H1 (cell line): Measurements from ENCODE around the gene TIGD1. TPM values are rescaled to one million over a fixed set of nuclear protein-coding genes. Genes with fewer than 3 reads are reported as not detected.

Experiments used
- CTCF ChIA-PET: fragments of 300-600 bp; sonication (Branson Sonifier 250); formaldehyde crosslinking; loops from one replicate; lab custom pipeline; 2021; ENCODE audit not compliant: partially characterized antibody; lab: Charles Lee
- POLR2A ChIA-PET: fragments of 300-600 bp; sonication (Branson Sonifier 250); formaldehyde crosslinking; loops from one replicate; lab custom pipeline; 2021; ENCODE audit warnings: inconsistent platforms; ENCODE audit not compliant: partially characterized antibody; lab: Charles Lee
- DNase-seq, 2 experiments: peaks; one replicate each; pipeline versions ENCODE4 v3.0.0 to v3.0.0-alpha.2; 2010 to 2022; ENCODE audit warnings: low spot score in 2 of 2, low read depth in 1 of 2, mixed read lengths in 1 of 2
- FAIRE-seq: peaks from 2 replicates; lab custom pipeline; 2011; peaks lifted over from hg19 to GRCh38; lab: Jason Lieb, UNC
- H2AFZ ChIP-seq: 2 replicates; pipeline ENCODE4 v1.8.1; 2012; ENCODE audit warnings: low read length, inconsistent platforms
- H2AK5ac ChIP-seq: 2 replicates; pipeline ENCODE4 v1.6.1; 2013; ENCODE audit warnings: low read depth, low read length
- H2BK120ac ChIP-seq: replicated peaks from 2 replicates; pipeline ENCODE3; 2013; ENCODE audit warnings: low read depth, low read length, inconsistent platforms
- H2BK12ac ChIP-seq: 2 replicates; pipeline ENCODE4 v1.6.1; 2013; ENCODE audit warnings: low read depth, low read length
- H2BK15ac ChIP-seq: 2 replicates; pipeline ENCODE4 v1.6.1; 2013; ENCODE audit warnings: low read length
- H2BK20ac ChIP-seq: 2 replicates; pipeline ENCODE4 v1.6.1; 2013; ENCODE audit warnings: low read length
- H2BK5ac ChIP-seq: 2 replicates; pipeline ENCODE4 v1.6.1; 2013; ENCODE audit warnings: low read depth, low read length
- H3K14ac ChIP-seq: 2 replicates; pipeline ENCODE4 v1.6.1; 2013; ENCODE audit warnings: inconsistent platforms; ENCODE audit not compliant: insufficient read length
- H3K18ac ChIP-seq: 2 replicates; pipeline ENCODE4 v1.6.1; 2013; ENCODE audit warnings: low read length; ENCODE audit errors: extremely low read depth
- H3K23ac ChIP-seq: 2 replicates; pipeline ENCODE4 v1.6.1; 2013; ENCODE audit warnings: inconsistent platforms; ENCODE audit not compliant: insufficient read length
- H3K23me2 ChIP-seq: 2 replicates; pipeline ENCODE4 v1.6.1; 2013; ENCODE audit warnings: low read depth, low read length
- H3K27ac ChIP-seq: 2 replicates; pipeline ENCODE4 v1.6.1; 2011; ENCODE audit warnings: low read depth, low read length, inconsistent platforms
- H3K27me3 ChIP-seq, 4 experiments: replicated peaks in 1 of 4; 1 replicate in 1 of 4; 2 replicates in 3 of 4; pipeline versions ENCODE4 v1.6.1 to v1.8.1; 2011 to 2013; ENCODE audit warnings: low read length in 3 of 4, mild to moderate bottlenecking in 3 of 4, inconsistent platforms in 2 of 4, mixed read lengths in 2 of 4, moderate library complexity in 1 of 4; ENCODE audit not compliant: control insufficient read depth in 3 of 4, insufficient read depth in 3 of 4; ENCODE audit errors: extremely low read depth in 1 of 4
- H3K36me3 ChIP-seq, 4 experiments: 2 replicates each; pipeline versions ENCODE4 v1.6.1 to v1.8.1; 2011 to 2013; ENCODE audit warnings: mild to moderate bottlenecking in 4 of 4, low read length in 3 of 4, moderate library complexity in 2 of 4, control low read depth in 1 of 4, inconsistent platforms in 1 of 4; ENCODE audit not compliant: insufficient read depth in 4 of 4, control insufficient read depth in 2 of 4
- H3K4ac ChIP-seq: replicated peaks from 2 replicates; pipeline ENCODE3; 2013; ENCODE audit warnings: low read length, low read depth, mixed read lengths, inconsistent platforms; ENCODE audit not compliant: insufficient read length
- H3K4me1 ChIP-seq, 4 experiments: replicated peaks in 1 of 4; 1 replicate in 1 of 4; 2 replicates in 3 of 4; pipeline versions ENCODE4 v1.6.1 to v1.8.1; 2011 to 2013; ENCODE audit warnings: low read length in 3 of 4, inconsistent platforms in 2 of 4, mixed read lengths in 1 of 4; ENCODE audit not compliant: insufficient read depth in 4 of 4, control insufficient read depth in 3 of 4
- H3K4me2 ChIP-seq, 2 experiments: 2 replicates each; pipeline versions ENCODE4 v1.6.1 to v1.8.1; 2011 to 2013; ENCODE audit warnings: low read depth in 2 of 2, low read length in 2 of 2, control low read depth in 1 of 2, inconsistent platforms in 1 of 2, mild to moderate bottlenecking in 1 of 2; ENCODE audit not compliant: insufficient read depth in 1 of 2
- H3K4me3 ChIP-seq, 4 experiments: fragments of 200-600, 300-600 bp in 1 of 4; sonication (generic), shearing (Covaris generic), sonication (Bioruptor Twin) in 1 of 4; 2 replicates each; pipeline versions ENCODE4 v1.5.1 to v1.8.1; 2011 to 2016; ENCODE audit warnings: low read length in 4 of 4, low read depth in 3 of 4, control low read depth in 2 of 4, inconsistent platforms in 2 of 4, mild to moderate bottlenecking in 2 of 4, mixed read lengths in 1 of 4, moderate library complexity in 1 of 4; ENCODE audit not compliant: insufficient read depth in 2 of 4; ENCODE audit errors: extremely low read depth in 1 of 4
- H3K56ac ChIP-seq: replicated peaks from 2 replicates; pipeline ENCODE3; 2013; ENCODE audit warnings: low read depth, mild to moderate bottlenecking, mixed read lengths, low read length, inconsistent platforms; ENCODE audit not compliant: insufficient read length
- H3K79me1 ChIP-seq: 2 replicates; pipeline ENCODE4 v1.6.1; 2013; ENCODE audit warnings: low read depth, low read length, control low read depth
- H3K79me2 ChIP-seq, 2 experiments: 2 replicates each; pipeline versions ENCODE4 v1.6.1 to v1.8.1; 2012 to 2013; ENCODE audit warnings: low read length in 2 of 2, mild to moderate bottlenecking in 2 of 2, inconsistent platforms in 1 of 2; ENCODE audit not compliant: insufficient read depth in 2 of 2, control insufficient read depth in 1 of 2
- H3K9ac ChIP-seq, 4 experiments: replicated peaks in 1 of 4; 1 replicate in 1 of 4; 2 replicates in 3 of 4; pipeline versions ENCODE4 v1.6.1 to v1.8.1; 2011 to 2013; ENCODE audit warnings: low read depth in 3 of 4, low read length in 3 of 4, control low read depth in 2 of 4, mild to moderate bottlenecking in 2 of 4, moderate library complexity in 2 of 4, inconsistent platforms in 1 of 4; ENCODE audit errors: extremely low read depth in 1 of 4
- H3K9me3 ChIP-seq, 2 experiments: 2 replicates each; pipeline versions ENCODE4 v1.6.1 to v1.8.1; 2012 to 2013; ENCODE audit warnings: mild to moderate bottlenecking in 2 of 2, moderate library complexity in 2 of 2, control low read depth in 1 of 2, inconsistent platforms in 1 of 2, low read depth in 1 of 2, low read length in 1 of 2, mixed read lengths in 1 of 2; ENCODE audit not compliant: insufficient read depth in 2 of 2
- H4K20me1 ChIP-seq, 2 experiments: replicated peaks in 1 of 2; 2 replicates each; pipeline versions ENCODE3 to v1.8.1; 2011 to 2013; ENCODE audit warnings: inconsistent platforms in 2 of 2, low read length in 2 of 2, mild to moderate bottlenecking in 1 of 2; ENCODE audit not compliant: insufficient read depth in 2 of 2, control insufficient read depth in 1 of 2
- H4K5ac ChIP-seq: 2 replicates; pipeline ENCODE4 v1.6.1; 2013; ENCODE audit warnings: low read length, low read depth, mixed read lengths, inconsistent platforms; ENCODE audit not compliant: insufficient read length
- H4K8ac ChIP-seq: 2 replicates; pipeline ENCODE4 v1.8.0; 2013; ENCODE audit warnings: mild to moderate bottlenecking, moderate library complexity, low read length, inconsistent platforms; ENCODE audit not compliant: insufficient read depth; ENCODE audit errors: extremely low read depth
- H4K91ac ChIP-seq: replicated peaks from 2 replicates; pipeline ENCODE3; 2013; ENCODE audit warnings: low read length, mixed read lengths, inconsistent platforms; ENCODE audit not compliant: insufficient read length
- ATF2 ChIP-seq: IDR thresholded peaks from 2 replicates; pipeline ENCODE4 v1.6.1; 2012; ENCODE audit warnings: low read length, inconsistent platforms
- JUN ChIP-seq: IDR thresholded peaks from 2 replicates; pipeline ENCODE4 v1.6.1; 2011; ENCODE audit warnings: low read depth, mild to moderate bottlenecking, improper control_type of control experiment, low read length
- MAFK ChIP-seq: IDR thresholded peaks from 2 replicates; pipeline ENCODE4 v1.6.1; 2012; ENCODE audit warnings: low read depth, mild to moderate bottlenecking, improper control_type of control experiment, low read length
- MAX ChIP-seq: IDR thresholded peaks from 2 replicates; pipeline ENCODE4 v1.6.1; 2012; ENCODE audit warnings: inconsistent platforms
- RBBP5 ChIP-seq: IDR thresholded peaks from 2 replicates; pipeline ENCODE4 v1.7.1; 2012; ENCODE audit warnings: low read depth, mild to moderate bottlenecking, inconsistent platforms, low read length, moderate library complexity, borderline replicate concordance
- RNF2 ChIP-seq: fragments of 200-900, 300-1000 bp; sonication (generic); IDR thresholded peaks from 2 replicates; pipeline ENCODE4 v1.7.1; 2016; ENCODE audit warnings: borderline replicate concordance, low read depth, mild to moderate bottlenecking, antibody characterized with exemption, low read length; ENCODE audit not compliant: poor library complexity, severe bottlenecking; ENCODE audit errors: missing control alignments
- RXRA ChIP-seq: IDR thresholded peaks from 2 replicates; pipeline ENCODE4 v1.6.1; 2011; ENCODE audit warnings: low read depth, mild to moderate bottlenecking, low read length, moderate library complexity; ENCODE audit not compliant: insufficient read depth
- SIX5 ChIP-seq: IDR thresholded peaks from 2 replicates; pipeline ENCODE4 v1.6.1; 2011; ENCODE audit warnings: mild to moderate bottlenecking, low read depth, low read length
- SRF ChIP-seq: IDR thresholded peaks from 2 replicates; pipeline ENCODE4 v1.6.1; 2011; ENCODE audit warnings: mild to moderate bottlenecking, low read depth, low read length, moderate library complexity
- TAF7 ChIP-seq: optimal IDR thresholded peaks from 2 replicates; pipeline ENCODE3; 2011; ENCODE audit warnings: low read depth, mild to moderate bottlenecking, inconsistent platforms, low read length, moderate library complexity, borderline replicate concordance
- WGBS, 2 experiments: shearing (Covaris generic) in 1 of 2; methylation state at CpG; one replicate each; pipeline versions ENCODE4 v1.1.6 to v1.1.7; 2013 to 2015; ENCODE audit warnings: low lambda C conversion rate in 2 of 2, mixed read lengths in 2 of 2, inconsistent platforms in 1 of 2, low coverage in 1 of 2, missing lambda C conversion rate in 1 of 2; ENCODE audit not compliant: insufficient replicate concordance in 2 of 2, insufficient coverage in 1 of 2, insufficient read length in 1 of 2; ENCODE audit errors: extremely low coverage in 1 of 2, missing lambda C conversion rate in 1 of 2; 5-methylcytosine and 5-hydroxymethylcytosine counted together
- polyA plus RNA-seq, 7 experiments: library from polyadenylated mRNA; depleted of rRNA in 3 of 7; stranded (reverse) in 5 of 7; unstranded in 2 of 7; fragments of >200 nt in 5 of 7; fragments of 200-250 nt in 2 of 7; gene quantifications; 1 replicate in 5 of 7; 2 replicates in 1 of 7; 4 replicates in 1 of 7; pipeline versions ENCODE4 v1.2.1 to v1.2.3, GENCODE V29; 2011 to 2013; ENCODE audit warnings: missing spikeins in 2 of 7, mixed read lengths in 2 of 7
- total RNA-seq: library from RNA; stranded (reverse); fragmentation: NEBNext Ultra II Directional; extraction: Animal tissue kit (Norgen Biotek cat#: 25700); gene quantifications from 2 replicates; pipeline ENCODE4 v1.2.1, GENCODE V29; 2021

TIGD1 gene
- total and polyA plus RNA-seq, 2 of the 8 experiments (the other 6 are each of a cell fraction or from before 2014, with no cell fraction given): 4.7 to 8.3 TPM

DNA sequence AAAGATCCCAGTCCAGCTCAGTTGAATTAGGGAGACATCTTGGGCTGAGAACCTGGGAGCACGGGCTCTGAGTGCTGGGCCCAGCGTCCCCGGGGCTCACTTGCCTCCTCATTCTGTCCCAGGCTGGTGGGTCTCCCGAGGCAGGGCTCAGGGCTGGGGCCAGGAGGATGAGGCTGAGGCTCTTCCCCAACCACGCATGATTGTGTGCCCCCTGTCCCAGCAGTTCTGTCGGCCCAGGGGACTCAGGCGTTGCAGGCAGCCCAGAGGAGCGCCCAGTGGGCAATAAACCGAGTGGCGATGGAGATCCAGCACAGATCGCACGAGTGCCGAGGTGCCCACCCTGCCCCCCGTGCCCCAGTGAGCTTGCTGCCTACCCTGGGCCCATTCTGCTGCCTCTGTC is 29.3 kb downstream of the TIGD1 start:
- Histone ChIP-seq H3K4me3 (no peak overlapping the region), H2BK5ac (no peak overlapping the region), H3K56ac (no peak overlapping the region), H3K18ac (no peak overlapping the region), H3K9me3 (no peaks in the 10 kb centered on the region), H4K8ac (no peak overlapping the region), H2BK12ac (peak overlapping the region; percentile 87; the same call in 1 of the 2 replicates), H4K5ac (no peak overlapping the region), H3K4me2 (no peak overlapping the region), H3K27me3 (peaks cover 19 to 43% (median 37%) of the 10 kb centered on the region in 4 experiments), H4K91ac (no peak overlapping the region), H3K23me2 (peaks cover 10% of the 10 kb centered on the region; the same call in 1 of the 2 replicates), H3K79me2 (no peaks in the 10 kb centered on the region), H2BK20ac (no peak overlapping the region), H3K4ac (no peak overlapping the region), H3K9ac (no peak overlapping the region), H3K27ac (no peak overlapping the region), H2AK5ac (no peak overlapping the region; the same call in 1 of the 2 replicates), H3K14ac (no peak overlapping the region), H4K20me1 (peaks cover 3 to 4% of the 10 kb centered on the region in 2 experiments), H2BK120ac (no peak overlapping the region), H3K23ac (no peak overlapping the region), H3K4me1 (peaks cover 0 to 22% (median 8%) of the 10 kb centered on the region in 4 experiments; a peak in 6 of 7 replicates), H3K36me3 (no peaks in the 10 kb centered on the region), H2AFZ (no peak overlapping the region), H3K79me1 (no peaks in the 10 kb centered on the region), H2BK15ac (0 out of 2 replicates have a peak overlapping the region, but pooled peaks have one; percentile 31)
- DNase-seq (no peak), FAIRE-seq (no peak)
- POLR2A ChIA-PET: interaction anchor here (0.5 to 1.7 kb wide), 5 partner anchors 13 to 130 kb away, joined by 3 to 5 read pairs (median 4); partner anchors contain the start of genes EIF4E2 and TIGD1
- CTCF ChIA-PET: interaction anchor here (0.6 to 10.6 kb wide), 42 partner anchors 10 to 928 kb away, joined by 3 to 176 read pairs (median 5); partner anchors contain the start of genes ALPI and CHRNG
- 95% methylated on average over 14 of the region's 14 CpGs; no CpG with 5 or more reads in 1 of the 2 experiments for WGBS, 2 experiments
- TF ChIP-seq RXRA: no peak
- TF ChIP-seq MAX: no peak
- no peak for TF ChIP-seq MAFK
- no peak for TF ChIP-seq RNF2
- no peak for TF ChIP-seq SRF
- no peak for TF ChIP-seq RBBP5
- TF ChIP-seq JUN: no peak
- no peak for TF ChIP-seq ATF2
- TF ChIP-seq TAF7: no peak
- no peak for TF ChIP-seq SIX5
